HL-60 (cell line): ENCODE data around the gene GRID1.

Experiments
- DNase-seq, 2 experiments: peaks; one replicate each; pipeline ENCODE4 v3.0.0-alpha.2; 2010 to 2020; ENCODE audit warnings: low read depth in 1 of 2, low spot score in 1 of 2
- H3K27ac ChIP-seq: fragments of 250-450 bp; sonication (Bioruptor Pico); replicated peaks from 2 replicates; pipeline ENCODE4 v1.5.1; 2020; ENCODE audit warnings: mild to moderate bottlenecking, moderate library complexity
- H3K27me3 ChIP-seq: fragments of 250-450 bp; sonication (Bioruptor Pico); 2 replicates; pipeline ENCODE4 v1.5.1; 2021; ENCODE audit warnings: mild to moderate bottlenecking, moderate library complexity; ENCODE audit not compliant: insufficient read depth, poor library complexity, severe bottlenecking
- H3K4me3 ChIP-seq: replicated peaks from 2 replicates; pipeline ENCODE4 v1.5.1; 2011; ENCODE audit warnings: mild to moderate bottlenecking, control low read depth, low read length; ENCODE audit not compliant: insufficient read depth
- GABPA ChIP-seq: IDR thresholded peaks from 2 replicates; pipeline ENCODE4 v1.6.1; 2012; ENCODE audit warnings: low read depth
- POLR2AphosphoS5 ChIP-seq: IDR thresholded peaks from 2 replicates; pipeline ENCODE4 v1.6.1; 2012; ENCODE audit warnings: low read depth
- SPI1 ChIP-seq: IDR thresholded peaks from 2 replicates; pipeline ENCODE4 v1.6.1; 2012; ENCODE audit warnings: low read depth, mild to moderate bottlenecking, borderline replicate concordance
- TF ChIP-seq, protein P1 (sequence below): IDR thresholded peaks from 2 replicates; pipeline ENCODE4 v1.6.1; 2012; ENCODE audit warnings: low read depth; ENCODE audit not compliant: insufficient replicate concordance
- TF ChIP-seq, protein P2 (sequence below): IDR thresholded peaks from one replicate; pipeline ENCODE4 v1.5.1; 2011; ENCODE audit warnings: low read length, control low read depth, inconsistent platforms; ENCODE audit not compliant: insufficient read depth

Gene GRID1

DNA sequence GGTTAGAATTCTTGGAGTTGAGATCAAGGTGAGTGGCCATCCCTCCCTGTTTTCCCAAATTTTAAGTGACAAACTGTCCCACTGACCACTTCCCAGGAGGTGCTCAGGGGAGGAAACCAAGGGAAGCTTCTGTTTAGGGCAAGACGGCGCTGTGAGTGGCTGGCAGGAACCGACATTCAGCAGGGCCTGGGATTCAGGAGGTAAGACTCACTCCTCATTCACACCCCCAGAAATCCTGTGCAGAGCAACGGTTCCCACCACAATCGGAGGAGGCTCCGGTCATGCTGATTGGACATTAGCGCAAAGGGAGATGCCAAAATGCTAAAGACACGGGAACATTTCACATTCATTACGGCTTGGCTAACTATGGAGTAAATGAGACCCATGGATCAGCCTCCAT, 200.9 kb downstream of the GRID1 start:
- Histone ChIP-seq H3K27ac (no peak overlapping the region), H3K4me3 (no peak overlapping the region), H3K27me3 (no peaks in the 10 kb centered on the region)
- no peak for DNase-seq
- TF ChIP-seq, protein P1, sequence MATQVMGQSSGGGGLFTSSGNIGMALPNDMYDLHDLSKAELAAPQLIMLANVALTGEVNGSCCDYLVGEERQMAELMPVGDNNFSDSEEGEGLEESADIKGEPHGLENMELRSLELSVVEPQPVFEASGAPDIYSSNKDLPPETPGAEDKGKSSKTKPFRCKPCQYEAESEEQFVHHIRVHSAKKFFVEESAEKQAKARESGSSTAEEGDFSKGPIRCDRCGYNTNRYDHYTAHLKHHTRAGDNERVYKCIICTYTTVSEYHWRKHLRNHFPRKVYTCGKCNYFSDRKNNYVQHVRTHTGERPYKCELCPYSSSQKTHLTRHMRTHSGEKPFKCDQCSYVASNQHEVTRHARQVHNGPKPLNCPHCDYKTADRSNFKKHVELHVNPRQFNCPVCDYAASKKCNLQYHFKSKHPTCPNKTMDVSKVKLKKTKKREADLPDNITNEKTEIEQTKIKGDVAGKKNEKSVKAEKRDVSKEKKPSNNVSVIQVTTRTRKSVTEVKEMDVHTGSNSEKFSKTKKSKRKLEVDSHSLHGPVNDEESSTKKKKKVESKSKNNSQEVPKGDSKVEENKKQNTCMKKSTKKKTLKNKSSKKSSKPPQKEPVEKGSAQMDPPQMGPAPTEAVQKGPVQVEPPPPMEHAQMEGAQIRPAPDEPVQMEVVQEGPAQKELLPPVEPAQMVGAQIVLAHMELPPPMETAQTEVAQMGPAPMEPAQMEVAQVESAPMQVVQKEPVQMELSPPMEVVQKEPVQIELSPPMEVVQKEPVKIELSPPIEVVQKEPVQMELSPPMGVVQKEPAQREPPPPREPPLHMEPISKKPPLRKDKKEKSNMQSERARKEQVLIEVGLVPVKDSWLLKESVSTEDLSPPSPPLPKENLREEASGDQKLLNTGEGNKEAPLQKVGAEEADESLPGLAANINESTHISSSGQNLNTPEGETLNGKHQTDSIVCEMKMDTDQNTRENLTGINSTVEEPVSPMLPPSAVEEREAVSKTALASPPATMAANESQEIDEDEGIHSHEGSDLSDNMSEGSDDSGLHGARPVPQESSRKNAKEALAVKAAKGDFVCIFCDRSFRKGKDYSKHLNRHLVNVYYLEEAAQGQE, result no peak
- TF ChIP-seq GABPA (no peak), POLR2AphosphoS5 (no peak), SPI1 (no peak)
- TF ChIP-seq, protein P2, sequence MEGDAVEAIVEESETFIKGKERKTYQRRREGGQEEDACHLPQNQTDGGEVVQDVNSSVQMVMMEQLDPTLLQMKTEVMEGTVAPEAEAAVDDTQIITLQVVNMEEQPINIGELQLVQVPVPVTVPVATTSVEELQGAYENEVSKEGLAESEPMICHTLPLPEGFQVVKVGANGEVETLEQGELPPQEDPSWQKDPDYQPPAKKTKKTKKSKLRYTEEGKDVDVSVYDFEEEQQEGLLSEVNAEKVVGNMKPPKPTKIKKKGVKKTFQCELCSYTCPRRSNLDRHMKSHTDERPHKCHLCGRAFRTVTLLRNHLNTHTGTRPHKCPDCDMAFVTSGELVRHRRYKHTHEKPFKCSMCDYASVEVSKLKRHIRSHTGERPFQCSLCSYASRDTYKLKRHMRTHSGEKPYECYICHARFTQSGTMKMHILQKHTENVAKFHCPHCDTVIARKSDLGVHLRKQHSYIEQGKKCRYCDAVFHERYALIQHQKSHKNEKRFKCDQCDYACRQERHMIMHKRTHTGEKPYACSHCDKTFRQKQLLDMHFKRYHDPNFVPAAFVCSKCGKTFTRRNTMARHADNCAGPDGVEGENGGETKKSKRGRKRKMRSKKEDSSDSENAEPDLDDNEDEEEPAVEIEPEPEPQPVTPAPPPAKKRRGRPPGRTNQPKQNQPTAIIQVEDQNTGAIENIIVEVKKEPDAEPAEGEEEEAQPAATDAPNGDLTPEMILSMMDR, result no peak

DNA sequence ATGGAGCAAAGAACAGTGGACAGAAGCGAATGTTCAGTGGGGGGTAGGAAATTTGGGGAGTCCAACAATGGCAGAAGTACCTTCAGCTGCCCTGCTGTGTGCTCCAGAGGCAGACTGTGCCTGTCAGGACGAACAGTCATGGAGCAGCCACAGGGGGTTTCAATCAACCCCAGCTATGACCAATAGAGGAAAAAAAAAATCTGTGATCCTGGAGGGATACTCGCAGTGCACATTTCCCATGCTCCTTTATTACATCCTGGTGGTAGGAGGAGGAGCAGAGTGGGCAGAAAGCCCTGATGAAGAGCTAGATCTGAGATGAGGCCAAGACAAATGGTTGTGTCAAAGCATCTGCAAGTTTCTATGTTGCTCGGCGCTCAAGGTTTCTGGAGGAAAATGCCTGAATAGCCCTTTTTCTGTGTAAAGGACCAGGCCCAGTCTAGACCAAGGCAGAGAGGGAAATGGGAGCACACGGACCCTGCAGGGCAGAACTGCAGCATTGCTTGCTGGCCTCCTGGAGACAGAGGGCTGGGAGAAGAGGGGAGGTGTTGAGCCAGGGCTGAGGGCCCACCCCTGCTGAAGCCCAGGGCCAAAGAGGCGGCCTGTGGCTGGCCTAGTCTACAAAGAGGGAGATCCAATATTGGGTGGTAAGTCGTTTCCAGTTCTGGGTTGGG, 201.5 kb downstream of the GRID1 start:
- no peak for DNase-seq
- Histone ChIP-seq H3K4me3 (no peak overlapping the region), H3K27ac (no peak overlapping the region), H3K27me3 (no peaks in the 10 kb centered on the region)
- TF ChIP-seq, protein P2, result no peak
- TF ChIP-seq, protein P1, result no peak
- TF ChIP-seq GABPA, result no peak
- no peak for TF ChIP-seq SPI1
- TF ChIP-seq POLR2AphosphoS5, result no peak

DNA sequence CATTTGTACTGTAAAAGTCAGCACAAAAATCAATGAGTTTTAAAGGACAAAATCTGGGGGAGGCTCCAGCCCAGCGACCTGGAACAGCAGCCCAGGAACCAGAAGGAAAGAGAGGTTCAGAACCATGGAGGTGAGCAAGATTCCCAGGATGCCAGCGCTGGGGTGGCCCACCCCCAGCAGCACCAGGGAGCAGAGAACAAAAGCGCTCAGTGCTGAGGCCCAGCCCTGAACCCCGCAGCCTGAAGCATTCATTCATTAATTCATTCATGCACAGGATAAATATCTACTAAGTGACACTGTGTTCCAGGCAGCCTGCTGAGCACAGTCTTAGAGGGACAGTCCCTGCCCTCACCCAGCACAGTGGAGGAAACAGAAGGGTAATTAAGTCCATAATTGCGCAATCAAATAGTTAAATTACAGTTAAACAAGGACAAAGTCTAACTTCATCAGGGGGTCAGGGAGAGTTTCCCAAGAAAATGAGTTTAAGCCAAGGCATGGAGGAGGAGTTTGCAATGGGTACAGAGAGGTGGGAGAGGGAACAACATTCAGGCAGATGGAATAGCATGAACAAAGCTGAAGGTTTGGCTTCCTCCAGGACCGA, 202.3 kb downstream of the GRID1 start:
- TF ChIP-seq POLR2AphosphoS5, result no peak
- Histone ChIP-seq H3K4me3 (no peak overlapping the region), H3K27ac (no peak overlapping the region), H3K27me3 (no peaks in the 10 kb centered on the region)
- DNase-seq, result no peak

DNA sequence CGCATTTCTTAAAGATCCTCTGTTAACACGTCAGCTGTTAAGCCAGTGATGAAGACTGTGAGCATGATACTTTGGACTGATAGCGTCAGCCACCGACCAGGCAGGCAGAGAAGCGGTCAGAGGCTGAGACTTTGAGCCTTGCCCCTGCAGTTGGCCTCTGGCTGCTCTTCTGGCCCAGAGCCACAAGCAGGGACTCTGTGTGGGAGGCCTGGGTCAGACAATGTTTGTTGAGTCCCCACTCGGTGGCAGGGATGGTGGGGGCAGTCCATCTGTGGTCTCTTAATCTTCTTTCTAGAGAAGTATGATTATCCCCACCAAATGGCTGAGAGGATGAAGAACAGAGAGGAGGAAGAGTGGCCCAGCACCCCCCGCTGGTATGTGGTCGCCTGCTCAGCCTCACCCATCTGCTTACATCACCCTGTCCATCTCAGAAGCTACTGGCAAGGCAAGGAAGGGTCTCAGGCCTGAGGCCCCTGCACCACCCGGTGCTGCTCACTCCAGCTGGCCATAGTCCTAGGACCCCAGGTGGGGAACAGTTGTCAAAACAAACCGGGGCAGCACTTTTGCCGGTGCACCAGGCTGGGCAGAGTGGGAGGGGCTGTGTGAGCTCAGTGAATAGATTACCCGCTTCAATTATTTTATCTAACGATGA, 202.9 kb downstream of the GRID1 start:
- Histone ChIP-seq H3K27ac (no peak overlapping the region), H3K27me3 (no peaks in the 10 kb centered on the region), H3K4me3 (no peak overlapping the region)
- no peak for DNase-seq
- TF ChIP-seq, protein P1, result no peak
- TF ChIP-seq, protein P2, result no peak
- TF ChIP-seq GABPA (no peak), POLR2AphosphoS5 (no peak), SPI1 (no peak)
